WTC11 (cell line): ENCODE data around the gene PCDHA9. TPM values are rescaled to one million over a fixed set of nuclear protein-coding genes. Genes with fewer than 3 reads are reported as not detected.
"Not testable (repeated sequence)": the region's sequence is repeated elsewhere in the genome, so short reads cannot be mapped to it uniquely, and the experiment has no call there.

Source experiments
- ATAC-seq: fragments of 200-7000 bp; cut with Tn5 transposase; 2 replicates; pipeline ENCODE4 v1.10.0; 2021; ENCODE audit warnings: mild to moderate bottlenecking, moderate library complexity
- CTCF ChIA-PET: fragments of 300-600 bp; sonication (Branson Sonifier 250); formaldehyde crosslinking; loops from one replicate; lab custom pipeline; 2021; ENCODE audit warnings: antibody characterized with exemption; lab: Charles Lee
- POLR2A ChIA-PET: fragments of 350-600 bp; sonication (Branson Sonifier 250); formaldehyde crosslinking; loops from one replicate; lab custom pipeline; 2021; ENCODE audit warnings: antibody characterized with exemption; lab: Charles Lee
- DNase-seq: peaks from one replicate; pipeline ENCODE4 v3.0.0; 2021; ENCODE audit warnings: low spot score
- H3K27ac Mint-ChIP-seq: 2 replicates; pipeline ENCODE4 v1.8.0; 2021; ENCODE audit warnings: mixed read lengths
- H3K27me3 Mint-ChIP-seq: 2 replicates; pipeline ENCODE4 v1.8.0; 2021; ENCODE audit warnings: low read depth, mild to moderate bottlenecking, moderate library complexity, mixed read lengths
- H3K36me3 Mint-ChIP-seq: 2 replicates; pipeline ENCODE4 v1.8.0; 2021; ENCODE audit warnings: mixed read lengths
- H3K4me1 Mint-ChIP-seq: 2 replicates; pipeline ENCODE4 v1.8.0; 2022; ENCODE audit warnings: mixed read lengths
- H3K4me3 Mint-ChIP-seq: 2 replicates; pipeline ENCODE4 v1.8.0; 2021; ENCODE audit warnings: mild to moderate bottlenecking, moderate library complexity, mixed read lengths
- H3K9me3 Mint-ChIP-seq: 2 replicates; pipeline ENCODE4 v1.8.0; 2021; ENCODE audit warnings: mixed read lengths
- IRF2 ChIP-seq: sonication (generic); formaldehyde crosslinking; IDR thresholded peaks from 2 replicates; pipeline ENCODE4 v1.8.0; 2022; ENCODE audit warnings: low read depth, missing genetic modification reagents, borderline replicate concordance
- MXD4 ChIP-seq: fragments of 250-450 bp; sonication (Bioruptor Pico); IDR thresholded peaks from 2 replicates; pipeline ENCODE4 v1.8.0; 2021; ENCODE audit warnings: mild to moderate bottlenecking, moderate library complexity, borderline replicate concordance
- NR2C2 ChIP-seq: sonication (generic); formaldehyde crosslinking; IDR thresholded peaks from 2 replicates; pipeline ENCODE4 v1.8.0; 2022; ENCODE audit warnings: mild to moderate bottlenecking, missing genetic modification reagents
- SOX15 ChIP-seq: fragments of 250-450 bp; sonication (Bioruptor Pico); IDR thresholded peaks from 2 replicates; pipeline ENCODE4 v1.9.0; 2021; ENCODE audit warnings: mild to moderate bottlenecking
- TCF7 ChIP-seq: sonication (generic); formaldehyde crosslinking; IDR thresholded peaks from 2 replicates; pipeline ENCODE4 v1.8.0; 2022; ENCODE audit warnings: mild to moderate bottlenecking, low read depth, missing genetic modification reagents, moderate library complexity
- TEAD1 ChIP-seq: sonication (generic); formaldehyde crosslinking; IDR thresholded peaks from 2 replicates; pipeline ENCODE4 v1.8.0; 2022; ENCODE audit warnings: mild to moderate bottlenecking, missing genetic modification reagents
- ZNF416 ChIP-seq: fragments of 250-450 bp; sonication (Bioruptor Pico); IDR thresholded peaks from 2 replicates; pipeline ENCODE4 v1.9.0; 2021; ENCODE audit warnings: mild to moderate bottlenecking, inconsistent platforms
- total RNA-seq: library from RNA; stranded (reverse); gene quantifications from 3 replicates; pipeline ENCODE4 v1.2.3, GENCODE V29; 2021
- TF ChIP-seq, protein P1 (sequence below): sonication (generic); formaldehyde crosslinking; IDR thresholded peaks from 2 replicates; pipeline ENCODE4 v1.8.1; 2023; ENCODE audit warnings: mild to moderate bottlenecking, missing genetic modification reagents, moderate library complexity
- TF ChIP-seq, protein P2 (sequence below): fragments of 250-450 bp; sonication (Bioruptor Pico); IDR thresholded peaks from 2 replicates; pipeline ENCODE4 v1.9.0; 2021; ENCODE audit warnings: mild to moderate bottlenecking, borderline replicate concordance
- TF ChIP-seq, protein P3 (sequence below): sonication (generic); formaldehyde crosslinking; IDR thresholded peaks from 2 replicates; pipeline ENCODE4 v1.8.0; 2022; ENCODE audit warnings: missing genetic modification reagents
- TF ChIP-seq, protein P4 (sequence below): sonication (generic); formaldehyde crosslinking; IDR thresholded peaks from 2 replicates; pipeline ENCODE4 v1.8.0; 2022; ENCODE audit warnings: mild to moderate bottlenecking, missing genetic modification reagents
- TF ChIP-seq, protein P5 (sequence below): sonication (generic); formaldehyde crosslinking; IDR thresholded peaks from 2 replicates; pipeline ENCODE4 v1.8.0; 2022; ENCODE audit warnings: mild to moderate bottlenecking, missing genetic modification reagents
- TF ChIP-seq, protein P6 (sequence below): sonication (generic); formaldehyde crosslinking; IDR thresholded peaks from 2 replicates; pipeline ENCODE4 v1.8.1; 2023; ENCODE audit warnings: mild to moderate bottlenecking, moderate library complexity, missing genetic modification reagents
- TF ChIP-seq, protein P7 (sequence below): fragments of 200-600 bp; IDR thresholded peaks from 2 replicates; pipeline ENCODE4 v1.8.0; 2022; ENCODE audit warnings: antibody characterized with exemption

PCDHA9 gene
- total RNA-seq, 1 experiment from 2014 or later = 1.5 TPM

DNA sequence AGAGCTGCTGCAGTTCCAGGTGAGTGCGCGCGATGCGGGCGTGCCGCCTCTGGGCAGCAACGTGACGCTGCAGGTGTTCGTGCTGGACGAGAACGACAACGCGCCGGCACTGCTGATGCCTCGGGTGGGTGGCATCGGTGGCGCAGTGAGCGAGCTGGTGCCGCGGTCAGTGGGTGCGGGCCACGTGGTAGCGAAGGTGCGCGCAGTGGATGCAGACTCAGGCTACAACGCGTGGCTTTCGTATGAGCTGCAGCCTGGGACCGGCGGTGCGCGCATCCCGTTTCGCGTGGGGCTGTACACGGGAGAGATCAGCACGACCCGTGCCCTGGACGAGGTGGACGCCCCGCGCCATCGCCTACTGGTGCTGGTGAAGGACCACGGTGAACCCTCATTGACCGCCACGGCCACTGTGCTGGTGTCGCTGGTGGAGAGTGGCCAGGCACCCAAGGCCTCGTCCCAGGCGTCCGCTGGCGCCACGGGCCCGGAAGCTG is 45.4 kb upstream of the PCDHA9 start (continued):
- TF ChIP-seq, protein P1, sequence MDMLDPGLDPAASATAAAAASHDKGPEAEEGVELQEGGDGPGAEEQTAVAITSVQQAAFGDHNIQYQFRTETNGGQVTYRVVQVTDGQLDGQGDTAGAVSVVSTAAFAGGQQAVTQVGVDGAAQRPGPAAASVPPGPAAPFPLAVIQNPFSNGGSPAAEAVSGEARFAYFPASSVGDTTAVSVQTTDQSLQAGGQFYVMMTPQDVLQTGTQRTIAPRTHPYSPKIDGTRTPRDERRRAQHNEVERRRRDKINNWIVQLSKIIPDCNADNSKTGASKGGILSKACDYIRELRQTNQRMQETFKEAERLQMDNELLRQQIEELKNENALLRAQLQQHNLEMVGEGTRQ (CRISPR knock-in tag) = no peak
- TF ChIP-seq IRF2 (CRISPR knock-in tag) (no peak), MXD4 (CRISPR knock-in tag) (no peak), ZNF416 (CRISPR knock-in tag) (no peak), SOX15 (CRISPR knock-in tag) (no peak)
- TF ChIP-seq, protein P2, sequence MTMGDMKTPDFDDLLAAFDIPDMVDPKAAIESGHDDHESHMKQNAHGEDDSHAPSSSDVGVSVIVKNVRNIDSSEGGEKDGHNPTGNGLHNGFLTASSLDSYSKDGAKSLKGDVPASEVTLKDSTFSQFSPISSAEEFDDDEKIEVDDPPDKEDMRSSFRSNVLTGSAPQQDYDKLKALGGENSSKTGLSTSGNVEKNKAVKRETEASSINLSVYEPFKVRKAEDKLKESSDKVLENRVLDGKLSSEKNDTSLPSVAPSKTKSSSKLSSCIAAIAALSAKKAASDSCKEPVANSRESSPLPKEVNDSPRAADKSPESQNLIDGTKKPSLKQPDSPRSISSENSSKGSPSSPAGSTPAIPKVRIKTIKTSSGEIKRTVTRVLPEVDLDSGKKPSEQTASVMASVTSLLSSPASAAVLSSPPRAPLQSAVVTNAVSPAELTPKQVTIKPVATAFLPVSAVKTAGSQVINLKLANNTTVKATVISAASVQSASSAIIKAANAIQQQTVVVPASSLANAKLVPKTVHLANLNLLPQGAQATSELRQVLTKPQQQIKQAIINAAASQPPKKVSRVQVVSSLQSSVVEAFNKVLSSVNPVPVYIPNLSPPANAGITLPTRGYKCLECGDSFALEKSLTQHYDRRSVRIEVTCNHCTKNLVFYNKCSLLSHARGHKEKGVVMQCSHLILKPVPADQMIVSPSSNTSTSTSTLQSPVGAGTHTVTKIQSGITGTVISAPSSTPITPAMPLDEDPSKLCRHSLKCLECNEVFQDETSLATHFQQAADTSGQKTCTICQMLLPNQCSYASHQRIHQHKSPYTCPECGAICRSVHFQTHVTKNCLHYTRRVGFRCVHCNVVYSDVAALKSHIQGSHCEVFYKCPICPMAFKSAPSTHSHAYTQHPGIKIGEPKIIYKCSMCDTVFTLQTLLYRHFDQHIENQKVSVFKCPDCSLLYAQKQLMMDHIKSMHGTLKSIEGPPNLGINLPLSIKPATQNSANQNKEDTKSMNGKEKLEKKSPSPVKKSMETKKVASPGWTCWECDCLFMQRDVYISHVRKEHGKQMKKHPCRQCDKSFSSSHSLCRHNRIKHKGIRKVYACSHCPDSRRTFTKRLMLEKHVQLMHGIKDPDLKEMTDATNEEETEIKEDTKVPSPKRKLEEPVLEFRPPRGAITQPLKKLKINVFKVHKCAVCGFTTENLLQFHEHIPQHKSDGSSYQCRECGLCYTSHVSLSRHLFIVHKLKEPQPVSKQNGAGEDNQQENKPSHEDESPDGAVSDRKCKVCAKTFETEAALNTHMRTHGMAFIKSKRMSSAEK (CRISPR knock-in tag) = no peak

DNA sequence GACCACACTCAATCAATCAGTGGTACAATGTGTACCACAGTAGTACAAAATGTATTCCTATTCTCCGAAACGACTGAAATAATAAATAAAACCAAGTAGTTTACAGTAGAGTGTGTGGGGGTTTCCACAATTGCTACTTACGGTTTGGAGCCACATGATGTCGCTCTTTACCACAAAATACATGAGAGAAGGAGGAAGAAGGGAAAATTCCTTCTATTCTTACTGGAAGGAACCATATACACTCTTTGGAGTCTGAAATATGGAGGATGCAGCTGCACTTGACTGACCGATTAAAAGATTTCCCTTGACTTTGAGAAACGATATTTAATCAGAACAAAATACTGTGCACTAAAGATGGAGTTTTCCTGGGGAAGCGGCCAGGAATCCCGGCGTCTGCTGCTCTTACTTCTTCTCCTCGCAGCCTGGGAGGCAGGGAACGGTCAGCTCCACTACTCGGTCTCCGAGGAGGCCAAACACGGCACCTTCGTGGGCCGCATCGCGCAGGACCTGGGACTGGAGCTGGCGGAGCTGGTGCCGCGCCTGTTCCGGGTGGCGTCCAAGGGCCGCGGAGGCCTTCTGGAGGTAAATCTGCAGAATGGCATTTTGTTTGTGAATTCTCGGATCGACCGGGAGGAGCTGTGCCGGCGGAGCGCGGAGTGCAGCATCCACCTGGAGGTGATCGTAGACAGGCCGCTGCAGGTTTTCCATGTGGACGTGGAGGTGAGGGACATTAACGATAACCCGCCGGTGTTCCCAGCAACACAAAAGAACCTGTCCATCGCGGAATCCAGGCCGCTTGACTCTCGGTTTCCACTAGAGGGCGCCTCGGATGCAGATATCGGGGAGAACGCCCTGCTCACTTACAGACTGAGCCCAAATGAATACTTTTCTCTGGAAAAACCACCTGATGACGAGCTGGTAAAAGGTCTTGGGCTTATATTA is 41.1 kb upstream of the PCDHA9 start, which contains the start of gene PCDHA4:
PCDHA4 (plus strand) TSS at position 235 of the 942 bp plus-strand sequence.
- H3K36me3 Mint-ChIP-seq = peaks cover 10% of the 10 kb centered on the region; the same call in 1 of the 2 replicates
- peaks cover 2% of the 10 kb centered on the region for H3K9me3 Mint-ChIP-seq
- ChIA-PET POLR2A (interaction anchor here (0.6 kb wide), 1 partner anchor 21 kb away, joined by 4 read pairs; no protein-coding TSS in a partner anchor), CTCF (interaction anchor here (0.6 to 5.4 kb wide), 31 partner anchors 11 to 448 kb away, joined by 3 to 61 read pairs (median 4); partner anchors contain the start of genes IK, PCDHA1, PCDHA10 and PCDHA11)
- H3K27me3 Mint-ChIP-seq = no peaks in the 10 kb centered on the region
- peak within 1 kb of the TSS; percentile 36; the same call in 1 of the 2 replicates for H3K27ac Mint-ChIP-seq
- peaks cover 7% of the 10 kb centered on the region for H3K4me1 Mint-ChIP-seq
- H3K4me3 Mint-ChIP-seq = peak within 1 kb of the TSS; percentile 92
- peak; percentile 89 for ATAC-seq
- TF ChIP-seq NR2C2 (CRISPR knock-in tag) = no peak
- TF ChIP-seq, protein P3, sequence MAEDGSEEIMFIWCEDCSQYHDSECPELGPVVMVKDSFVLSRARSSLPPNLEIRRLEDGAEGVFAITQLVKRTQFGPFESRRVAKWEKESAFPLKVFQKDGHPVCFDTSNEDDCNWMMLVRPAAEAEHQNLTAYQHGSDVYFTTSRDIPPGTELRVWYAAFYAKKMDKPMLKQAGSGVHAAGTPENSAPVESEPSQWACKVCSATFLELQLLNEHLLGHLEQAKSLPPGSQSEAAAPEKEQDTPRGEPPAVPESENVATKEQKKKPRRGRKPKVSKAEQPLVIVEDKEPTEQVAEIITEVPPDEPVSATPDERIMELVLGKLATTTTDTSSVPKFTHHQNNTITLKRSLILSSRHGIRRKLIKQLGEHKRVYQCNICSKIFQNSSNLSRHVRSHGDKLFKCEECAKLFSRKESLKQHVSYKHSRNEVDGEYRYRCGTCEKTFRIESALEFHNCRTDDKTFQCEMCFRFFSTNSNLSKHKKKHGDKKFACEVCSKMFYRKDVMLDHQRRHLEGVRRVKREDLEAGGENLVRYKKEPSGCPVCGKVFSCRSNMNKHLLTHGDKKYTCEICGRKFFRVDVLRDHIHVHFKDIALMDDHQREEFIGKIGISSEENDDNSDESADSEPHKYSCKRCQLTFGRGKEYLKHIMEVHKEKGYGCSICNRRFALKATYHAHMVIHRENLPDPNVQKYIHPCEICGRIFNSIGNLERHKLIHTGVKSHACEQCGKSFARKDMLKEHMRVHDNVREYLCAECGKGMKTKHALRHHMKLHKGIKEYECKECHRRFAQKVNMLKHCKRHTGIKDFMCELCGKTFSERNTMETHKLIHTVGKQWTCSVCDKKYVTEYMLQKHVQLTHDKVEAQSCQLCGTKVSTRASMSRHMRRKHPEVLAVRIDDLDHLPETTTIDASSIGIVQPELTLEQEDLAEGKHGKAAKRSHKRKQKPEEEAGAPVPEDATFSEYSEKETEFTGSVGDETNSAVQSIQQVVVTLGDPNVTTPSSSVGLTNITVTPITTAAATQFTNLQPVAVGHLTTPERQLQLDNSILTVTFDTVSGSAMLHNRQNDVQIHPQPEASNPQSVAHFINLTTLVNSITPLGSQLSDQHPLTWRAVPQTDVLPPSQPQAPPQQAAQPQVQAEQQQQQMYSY = no peak
- no peak for TF ChIP-seq TCF7 (CRISPR knock-in tag)
- TF ChIP-seq, protein P4, sequence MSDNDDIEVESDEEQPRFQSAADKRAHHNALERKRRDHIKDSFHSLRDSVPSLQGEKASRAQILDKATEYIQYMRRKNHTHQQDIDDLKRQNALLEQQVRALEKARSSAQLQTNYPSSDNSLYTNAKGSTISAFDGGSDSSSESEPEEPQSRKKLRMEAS (CRISPR knock-in tag) = peak; percentile 53; the same call in 1 of the 2 replicates
- TF ChIP-seq, protein P5, sequence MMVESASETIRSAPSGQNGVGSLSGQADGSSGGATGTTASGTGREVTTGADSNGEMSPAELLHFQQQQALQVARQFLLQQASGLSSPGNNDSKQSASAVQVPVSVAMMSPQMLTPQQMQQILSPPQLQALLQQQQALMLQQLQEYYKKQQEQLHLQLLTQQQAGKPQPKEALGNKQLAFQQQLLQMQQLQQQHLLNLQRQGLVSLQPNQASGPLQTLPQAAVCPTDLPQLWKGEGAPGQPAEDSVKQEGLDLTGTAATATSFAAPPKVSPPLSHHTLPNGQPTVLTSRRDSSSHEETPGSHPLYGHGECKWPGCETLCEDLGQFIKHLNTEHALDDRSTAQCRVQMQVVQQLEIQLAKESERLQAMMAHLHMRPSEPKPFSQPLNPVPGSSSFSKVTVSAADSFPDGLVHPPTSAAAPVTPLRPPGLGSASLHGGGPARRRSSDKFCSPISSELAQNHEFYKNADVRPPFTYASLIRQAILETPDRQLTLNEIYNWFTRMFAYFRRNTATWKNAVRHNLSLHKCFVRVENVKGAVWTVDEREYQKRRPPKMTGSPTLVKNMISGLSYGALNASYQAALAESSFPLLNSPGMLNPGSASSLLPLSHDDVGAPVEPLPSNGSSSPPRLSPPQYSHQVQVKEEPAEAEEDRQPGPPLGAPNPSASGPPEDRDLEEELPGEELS (CRISPR knock-in tag) = no peak
- 0 out of 2 replicates have a peak, but pooled peaks have one; percentile 41 for TF ChIP-seq TEAD1
- TF ChIP-seq, protein P6, sequence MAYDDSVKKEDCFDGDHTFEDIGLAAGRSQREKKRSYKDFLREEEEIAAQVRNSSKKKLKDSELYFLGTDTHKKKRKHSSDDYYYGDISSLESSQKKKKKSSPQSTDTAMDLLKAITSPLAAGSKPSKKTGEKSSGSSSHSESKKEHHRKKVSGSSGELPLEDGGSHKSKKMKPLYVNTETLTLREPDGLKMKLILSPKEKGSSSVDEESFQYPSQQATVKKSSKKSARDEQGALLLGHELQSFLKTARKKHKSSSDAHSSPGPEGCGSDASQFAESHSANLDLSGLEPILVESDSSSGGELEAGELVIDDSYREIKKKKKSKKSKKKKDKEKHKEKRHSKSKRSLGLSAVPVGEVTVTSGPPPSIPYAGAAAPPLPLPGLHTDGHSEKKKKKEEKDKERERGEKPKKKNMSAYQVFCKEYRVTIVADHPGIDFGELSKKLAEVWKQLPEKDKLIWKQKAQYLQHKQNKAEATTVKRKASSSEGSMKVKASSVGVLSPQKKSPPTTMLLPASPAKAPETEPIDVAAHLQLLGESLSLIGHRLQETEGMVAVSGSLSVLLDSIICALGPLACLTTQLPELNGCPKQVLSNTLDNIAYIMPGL (CRISPR knock-in tag) = peak; percentile 86
- TF ChIP-seq, protein P7, sequence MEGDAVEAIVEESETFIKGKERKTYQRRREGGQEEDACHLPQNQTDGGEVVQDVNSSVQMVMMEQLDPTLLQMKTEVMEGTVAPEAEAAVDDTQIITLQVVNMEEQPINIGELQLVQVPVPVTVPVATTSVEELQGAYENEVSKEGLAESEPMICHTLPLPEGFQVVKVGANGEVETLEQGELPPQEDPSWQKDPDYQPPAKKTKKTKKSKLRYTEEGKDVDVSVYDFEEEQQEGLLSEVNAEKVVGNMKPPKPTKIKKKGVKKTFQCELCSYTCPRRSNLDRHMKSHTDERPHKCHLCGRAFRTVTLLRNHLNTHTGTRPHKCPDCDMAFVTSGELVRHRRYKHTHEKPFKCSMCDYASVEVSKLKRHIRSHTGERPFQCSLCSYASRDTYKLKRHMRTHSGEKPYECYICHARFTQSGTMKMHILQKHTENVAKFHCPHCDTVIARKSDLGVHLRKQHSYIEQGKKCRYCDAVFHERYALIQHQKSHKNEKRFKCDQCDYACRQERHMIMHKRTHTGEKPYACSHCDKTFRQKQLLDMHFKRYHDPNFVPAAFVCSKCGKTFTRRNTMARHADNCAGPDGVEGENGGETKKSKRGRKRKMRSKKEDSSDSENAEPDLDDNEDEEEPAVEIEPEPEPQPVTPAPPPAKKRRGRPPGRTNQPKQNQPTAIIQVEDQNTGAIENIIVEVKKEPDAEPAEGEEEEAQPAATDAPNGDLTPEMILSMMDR = peak; percentile 80
- peak; percentile 90 for DNase-seq

DNA sequence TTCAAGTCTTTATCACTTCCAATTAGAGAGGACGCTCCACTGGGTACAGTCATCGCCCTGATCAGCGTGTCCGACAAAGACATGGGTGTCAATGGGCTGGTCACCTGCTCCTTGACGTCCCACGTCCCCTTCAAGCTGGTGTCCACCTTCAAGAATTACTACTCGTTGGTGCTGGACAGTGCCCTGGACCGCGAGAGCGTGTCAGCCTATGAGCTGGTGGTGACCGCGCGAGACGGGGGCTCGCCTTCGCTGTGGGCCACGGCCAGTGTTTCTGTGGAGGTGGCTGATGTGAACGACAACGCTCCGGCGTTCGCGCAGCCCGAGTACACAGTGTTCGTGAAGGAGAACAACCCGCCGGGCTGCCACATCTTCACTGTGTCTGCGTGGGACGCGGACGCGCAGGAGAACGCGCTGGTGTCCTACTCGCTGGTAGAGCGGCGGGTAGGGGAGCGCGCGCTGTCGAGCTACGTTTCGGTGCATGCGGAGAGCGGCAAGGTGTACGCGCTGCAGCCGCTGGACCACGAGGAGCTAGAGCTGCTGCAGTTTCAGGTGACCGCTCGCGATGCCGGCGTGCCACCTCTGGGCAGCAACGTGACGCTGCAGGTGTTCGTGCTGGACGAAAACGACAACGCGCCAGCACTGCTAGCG is 39.8 kb upstream of the PCDHA9 start:
- ATAC-seq, H3K36me3 Mint-ChIP-seq, H3K9me3 Mint-ChIP-seq, POLR2A ChIA-PET, DNase-seq, H3K27ac Mint-ChIP-seq, H3K27me3 Mint-ChIP-seq, H3K4me1 Mint-ChIP-seq: not testable (repeated sequence)
- H3K4me3 Mint-ChIP-seq = peak overlapping the region; percentile 92; the same call in 1 of the 2 replicates
- CTCF ChIA-PET = interaction anchor here (0.6 to 5.4 kb wide), 30 partner anchors 11 to 449 kb away, joined by 3 to 61 read pairs (median 4); partner anchors contain the start of genes IK, PCDHA1, PCDHA10 and PCDHA11
